Mesenchymal stem cell (in vitro differentiated cells and primary cell): ENCODE measurements around the gene TSKS.

Experiments used
- DNase-seq: peaks from one replicate; pipeline ENCODE4 v3.0.0-alpha.2; 2013
- H2AFZ ChIP-seq: one replicate; pipeline ENCODE4 v1.6.1; 2013; ENCODE audit warnings: low read depth, mild to moderate bottlenecking, control low read depth, inconsistent platforms, low read length, moderate library complexity
- H2AK5ac ChIP-seq: 2 replicates; pipeline ENCODE4 v1.6.1; 2013; ENCODE audit warnings: low read length, moderate library complexity, mild to moderate bottlenecking, inconsistent platforms; ENCODE audit not compliant: severe bottlenecking
- H2BK120ac ChIP-seq: one replicate; pipeline ENCODE4 v1.6.1; 2013; ENCODE audit warnings: low read depth, mild to moderate bottlenecking, inconsistent platforms, low read length, moderate library complexity
- H2BK12ac ChIP-seq, 2 experiments: one replicate each; pipeline ENCODE4 v1.6.1; 2013; ENCODE audit warnings: inconsistent platforms in 2 of 2, low read length in 2 of 2, mild to moderate bottlenecking in 2 of 2, moderate library complexity in 2 of 2, control low read depth in 1 of 2
- H2BK15ac ChIP-seq: one replicate; pipeline ENCODE4 v1.6.1; 2013; ENCODE audit warnings: mild to moderate bottlenecking, low read depth, inconsistent platforms; ENCODE audit not compliant: poor library complexity, severe bottlenecking
- H2BK5ac ChIP-seq: 2 replicates; pipeline ENCODE4 v1.6.1; 2013; ENCODE audit warnings: low read depth, mild to moderate bottlenecking, low read length, control low read depth, inconsistent platforms; ENCODE audit not compliant: poor library complexity, severe bottlenecking
- H3K14ac ChIP-seq, 2 experiments: one replicate each; pipeline ENCODE4 v1.6.1; 2013; ENCODE audit warnings: inconsistent platforms in 2 of 2, low read length in 2 of 2, control low read depth in 1 of 2, mild to moderate bottlenecking in 1 of 2, moderate library complexity in 1 of 2
- H3K18ac ChIP-seq, 2 experiments: one replicate each; pipeline ENCODE4 v1.6.1; 2013; ENCODE audit warnings: inconsistent platforms in 2 of 2, low read length in 2 of 2, control low read depth in 1 of 2, low read depth in 1 of 2, mild to moderate bottlenecking in 1 of 2
- H3K23ac ChIP-seq, 2 experiments: one replicate each; pipeline ENCODE4 v1.6.1; 2013; ENCODE audit warnings: inconsistent platforms in 2 of 2, low read length in 2 of 2, mild to moderate bottlenecking in 2 of 2, moderate library complexity in 2 of 2, control low read depth in 1 of 2
- H3K27ac ChIP-seq: 2 replicates; pipeline ENCODE4 v1.5.1; 2013; ENCODE audit warnings: mild to moderate bottlenecking, moderate library complexity, low read length, control low read depth, inconsistent platforms; ENCODE audit not compliant: poor library complexity, severe bottlenecking
- H3K27me3 ChIP-seq, 2 experiments: 2 replicates each; pipeline versions ENCODE4 v1.6.1 to v1.7.0; 2013; ENCODE audit warnings: low read length in 2 of 2, mild to moderate bottlenecking in 2 of 2, moderate library complexity in 2 of 2, control low read depth in 1 of 2, inconsistent platforms in 1 of 2; ENCODE audit not compliant: control insufficient read depth in 1 of 2, insufficient read depth in 1 of 2
- H3K36me3 ChIP-seq, 2 experiments: 2 replicates each; pipeline versions ENCODE4 v1.6.1 to v1.7.0; 2013; ENCODE audit warnings: low read length in 2 of 2, control low read depth in 1 of 2, inconsistent platforms in 1 of 2, low read depth in 1 of 2, mild to moderate bottlenecking in 1 of 2; ENCODE audit not compliant: insufficient read depth in 2 of 2, control insufficient read depth in 1 of 2
- H3K4ac ChIP-seq, 2 experiments: one replicate each; pipeline ENCODE4 v1.6.1; 2013; ENCODE audit warnings: inconsistent platforms in 2 of 2, low read length in 2 of 2, mild to moderate bottlenecking in 2 of 2, moderate library complexity in 2 of 2, control low read depth in 1 of 2, low read depth in 1 of 2
- H3K4me1 ChIP-seq: 2 replicates; pipeline ENCODE4 v1.6.1; 2013; ENCODE audit warnings: low read depth, low read length, control low read depth; ENCODE audit not compliant: control insufficient read depth, insufficient read depth
- H3K4me2 ChIP-seq: 2 replicates; pipeline ENCODE4 v1.6.1; 2013; ENCODE audit warnings: low read length, mild to moderate bottlenecking, inconsistent platforms; ENCODE audit not compliant: poor library complexity, severe bottlenecking
- H3K4me3 ChIP-seq, 2 experiments: 2 replicates each; pipeline versions ENCODE4 v1.5.1 to v1.7.0; 2013; ENCODE audit warnings: low read length in 2 of 2, mild to moderate bottlenecking in 2 of 2, control low read depth in 1 of 2, low read depth in 1 of 2; ENCODE audit not compliant: insufficient read depth in 1 of 2
- H3K79me1 ChIP-seq: replicated peaks from 2 replicates; pipeline ENCODE4 v1.6.1; 2013; ENCODE audit warnings: mild to moderate bottlenecking, control low read depth, low read length, inconsistent platforms; ENCODE audit not compliant: poor library complexity, severe bottlenecking
- H3K9ac ChIP-seq: 2 replicates; pipeline ENCODE4 v1.7.0; 2013; ENCODE audit warnings: mild to moderate bottlenecking, low read length, moderate library complexity
- H3K9me3 ChIP-seq: 2 replicates; pipeline ENCODE4 v1.7.0; 2013; ENCODE audit warnings: mild to moderate bottlenecking, low read length; ENCODE audit not compliant: control insufficient read depth
- H4K8ac ChIP-seq: one replicate; pipeline ENCODE4 v1.6.1; 2013; ENCODE audit warnings: inconsistent platforms, mild to moderate bottlenecking, low read length, moderate library complexity
- H4K91ac ChIP-seq: one replicate; pipeline ENCODE4 v1.6.1; 2013; ENCODE audit warnings: mild to moderate bottlenecking, low read length, inconsistent platforms
- WGBS: methylation state at CpG from one replicate; pipeline ENCODE4 v1.1.7; 2013; ENCODE audit warnings: mixed read lengths; 5-methylcytosine and 5-hydroxymethylcytosine counted together

TSKS gene

GRCh38 chr19:49775742-49776370 is 12.8 kb upstream of the TSKS start:
- no peak overlapping the region for H2BK120ac ChIP-seq
- no peak overlapping the region for H3K4me2 ChIP-seq
- H2BK5ac ChIP-seq: no peak overlapping the region
- no peak overlapping the region for H2AFZ ChIP-seq
- WGBS: 95% methylated on average over 20 of the region's 20 CpGs
- H2BK15ac ChIP-seq: no peak overlapping the region
- no peak overlapping the region for H3K23ac ChIP-seq
- no peak overlapping the region for H3K4me3 ChIP-seq
- peaks cover 33 to 48% of the 10 kb centered on the region in 2 experiments for H3K36me3 ChIP-seq
- no peak overlapping the region for H3K18ac ChIP-seq
- H2BK12ac ChIP-seq: no peak overlapping the region
- H2AK5ac ChIP-seq: no peak overlapping the region
- no peak overlapping the region for H3K9ac ChIP-seq
- no peak overlapping the region for H3K4ac ChIP-seq
- H3K27me3 ChIP-seq: no peaks in the 10 kb centered on the region
- peaks cover 40% of the 10 kb centered on the region for H3K79me1 ChIP-seq
- H4K8ac ChIP-seq: peak overlapping the region; percentile 22
- no peak for DNase-seq
- no peak overlapping the region for H3K27ac ChIP-seq
- no peaks in the 10 kb centered on the region for H3K9me3 ChIP-seq
- H3K4me1 ChIP-seq: peaks cover 2% of the 10 kb centered on the region
- H3K14ac ChIP-seq: no peak overlapping the region
- peak overlapping the region; percentile 41 for H4K91ac ChIP-seq

- Histone ChIP-seq H4K91ac (no peak overlapping the region), H4K8ac (no peak overlapping the region), H2AFZ (no peak overlapping the region), H3K27ac (no peak overlapping the region), H3K27me3 (no peaks in the 10 kb centered on the region), H2BK15ac (no peak overlapping the region), H3K79me1 (peaks cover 37% of the 10 kb centered on the region), H3K4ac (no peak overlapping the region), H3K9me3 (no peaks in the 10 kb centered on the region), H3K14ac (no peak overlapping the region), H3K4me1 (peaks cover 4% of the 10 kb centered on the region), H3K4me3 (no peak overlapping the region), H2BK5ac (no peak overlapping the region), H3K4me2 (no peak overlapping the region), H3K23ac (no peak overlapping the region), H2AK5ac (no peak overlapping the region), H2BK120ac (no peak overlapping the region), H3K18ac (no peak overlapping the region), H3K9ac (no peak overlapping the region), H2BK12ac (no peak overlapping the region), H3K36me3 (peaks cover 37 to 46% of the 10 kb centered on the region in 2 experiments)
- 96% methylated on average over 7 of the region's 8 CpGs for WGBS
- DNase-seq: no peak
Measured at GRCh38 chr19:49774969-49775368, 11.9 kb upstream of the TSKS start.

GRCh38 chr19:49773663-49774350 is 10.7 kb upstream of the TSKS start:
- 90% methylated on average over 8 of the region's 8 CpGs for WGBS
- Histone ChIP-seq H3K23ac (no peak overlapping the region), H3K4me1 (peaks cover 8% of the 10 kb centered on the region), H2AK5ac (no peak overlapping the region), H3K4me3 (no peak overlapping the region), H3K4ac (no peak overlapping the region), H2BK120ac (no peak overlapping the region), H2BK5ac (no peak overlapping the region), H4K8ac (no peak overlapping the region), H2BK12ac (no peak overlapping the region), H3K9me3 (no peaks in the 10 kb centered on the region), H3K27me3 (no peaks in the 10 kb centered on the region), H3K9ac (peak overlapping the region; percentile 52), H3K18ac (no peak overlapping the region), H3K27ac (no peak overlapping the region), H3K4me2 (no peak overlapping the region), H4K91ac (peak overlapping the region; percentile 11), H3K36me3 (peaks cover 34 to 54% of the 10 kb centered on the region in 2 experiments), H3K79me1 (peaks cover 37% of the 10 kb centered on the region), H2BK15ac (no peak overlapping the region), H2AFZ (no peak overlapping the region), H3K14ac (no peak overlapping the region)
- DNase-seq: no peak

- H3K36me3 ChIP-seq: peaks cover 31 to 54% of the 10 kb centered on the region in 2 experiments
- DNase-seq: no peak
- no peak overlapping the region for H2BK15ac ChIP-seq
- H2AFZ ChIP-seq: no peak overlapping the region
- peaks cover 12% of the 10 kb centered on the region for H3K4me1 ChIP-seq
- no peak overlapping the region for H3K27ac ChIP-seq
- H3K9me3 ChIP-seq: no peaks in the 10 kb centered on the region
- peak overlapping the region in 1 of 2 experiments; percentile 10 for H3K14ac ChIP-seq
- peaks cover 36% of the 10 kb centered on the region for H3K79me1 ChIP-seq
- H4K91ac ChIP-seq: no peak overlapping the region
- H3K9ac ChIP-seq: no peak overlapping the region
- H3K4me2 ChIP-seq: no peak overlapping the region
- H2BK12ac ChIP-seq: no peak overlapping the region
- WGBS: 96% methylated on average over 10 of the region's 10 CpGs
- H2BK5ac ChIP-seq: no peak overlapping the region
- H3K4ac ChIP-seq: no peak overlapping the region
- no peak overlapping the region for H3K18ac ChIP-seq
- H2BK120ac ChIP-seq: no peak overlapping the region
- H2AK5ac ChIP-seq: no peak overlapping the region
- no peaks in the 10 kb centered on the region for H3K27me3 ChIP-seq
- H3K4me3 ChIP-seq: no peak overlapping the region
- no peak overlapping the region for H4K8ac ChIP-seq
- H3K23ac ChIP-seq: no peak overlapping the region
Measured at GRCh38 chr19:49772850-49773432, 9.8 kb upstream of the TSKS start.
